B cell (primary cell): ENCODE results near the gene HDAC11. TPM values are rescaled to one million over a fixed set of nuclear protein-coding genes. Genes with fewer than 3 reads are reported as not detected.

Source experiments
- ATAC-seq: fragments of 200-7000 bp; cut with Tn5 transposase; one replicate; pipeline ENCODE4 v1.10.0; 2021; ENCODE audit warnings: low read depth, mild to moderate bottlenecking, moderate number of reproducible peaks, moderate library complexity
- CTCF ChIA-PET: fragments of 350-600 bp; sonication (Branson Sonifier 250); formaldehyde crosslinking; loops from one replicate; lab custom pipeline; 2021; ENCODE audit warnings: antibody characterized with exemption, inconsistent platforms; lab: Charles Lee
- POLR2A ChIA-PET: fragments of 350-600 bp; sonication (Branson Sonifier 250); formaldehyde crosslinking; loops from one replicate; lab custom pipeline; 2021; ENCODE audit warnings: antibody characterized with exemption; lab: Charles Lee
- DNase-seq: peaks from one replicate; pipeline ENCODE4 v3.0.0; 2013
- H2AFZ ChIP-seq: 2 replicates; pipeline ENCODE4 v1.6.1; 2012; ENCODE audit warnings: mild to moderate bottlenecking, low read depth, low read length; ENCODE audit not compliant: insufficient read depth, poor library complexity, severe bottlenecking
- H3K27ac ChIP-seq, 2 donors: 1 replicate in 1 of 2; 2 replicates in 1 of 2; pipeline ENCODE4 v1.5.1; 2012 to 2013; ENCODE audit warnings: low read length in 2 of 2, mild to moderate bottlenecking in 2 of 2, moderate library complexity in 1 of 2
- H3K27me3 ChIP-seq, 4 experiments: fragments of 200-600 bp in 1 of 4; sonication (generic) in 1 of 4; replicated peaks in 1 of 4; 1 replicate in 2 of 4; 2 replicates in 2 of 4; pipeline versions ENCODE4 v1.6.1 to v1.7.0; 2013 to 2016; ENCODE audit warnings: low read length in 3 of 4, mild to moderate bottlenecking in 2 of 4, mixed read lengths in 1 of 4, moderate library complexity in 1 of 4; ENCODE audit not compliant: insufficient read depth in 4 of 4, control insufficient read depth in 3 of 4; ENCODE audit errors: control extremely low read depth in 1 of 4
- H3K36me3 ChIP-seq, 2 experiments: replicated peaks in 1 of 2; 1 replicate in 1 of 2; 2 replicates in 1 of 2; pipeline versions ENCODE4 v1.6.1 to v1.7.1; 2013; ENCODE audit warnings: low read length in 1 of 2; ENCODE audit not compliant: insufficient read depth in 2 of 2, control insufficient read depth in 1 of 2; ENCODE audit errors: control extremely low read depth in 1 of 2, extremely low read depth in 1 of 2
- H3K4me1 ChIP-seq, 2 donors: fragments of 200-600 bp in 1 of 2; sonication (generic) in 1 of 2; 1 replicate in 1 of 2; 2 replicates in 1 of 2; pipeline versions ENCODE4 v1.5.1 to v1.6.1; 2013 to 2017; ENCODE audit warnings: low read length in 2 of 2; ENCODE audit not compliant: control insufficient read depth in 2 of 2, insufficient read depth in 2 of 2
- H3K4me2 ChIP-seq: replicated peaks from 2 replicates; pipeline ENCODE3; 2012; ENCODE audit warnings: mild to moderate bottlenecking, low read depth, low read length; ENCODE audit not compliant: poor library complexity, severe bottlenecking
- H3K4me3 ChIP-seq, 5 experiments: fragments of 200-600 bp in 1 of 5; sonication (generic) in 1 of 5; 1 replicate in 3 of 5; 2 replicates in 2 of 5; pipeline versions ENCODE4 v1.5.1 to v1.7.0; 2011 to 2016; ENCODE audit warnings: low read length in 4 of 5, mild to moderate bottlenecking in 4 of 5, low read depth in 2 of 5, control low read depth in 1 of 5, moderate library complexity in 1 of 5; ENCODE audit not compliant: insufficient read depth in 1 of 5; ENCODE audit errors: control extremely low read depth in 1 of 5, extremely low read depth in 1 of 5
- H3K79me2 ChIP-seq: fragments of 200-600 bp; sonication (generic); one replicate; pipeline ENCODE4 v1.6.0; 2016; ENCODE audit warnings: low read length; ENCODE audit not compliant: control insufficient read depth, insufficient read depth
- H3K9ac ChIP-seq: fragments of 200-600 bp; sonication (generic); 2 replicates; pipeline ENCODE4 v1.6.1; 2017; ENCODE audit warnings: mild to moderate bottlenecking, low read length, moderate library complexity
- H3K9me3 ChIP-seq, 3 donors: one replicate each; pipeline versions ENCODE4 v1.6.1 to v1.7.1; 2013; ENCODE audit warnings: low read length in 2 of 3; ENCODE audit not compliant: control insufficient read depth in 2 of 3, insufficient read depth in 1 of 3; ENCODE audit errors: control extremely low read depth in 1 of 3
- H4K20me1 ChIP-seq: 2 replicates; pipeline ENCODE4 v1.6.0; 2012; ENCODE audit warnings: mild to moderate bottlenecking, low read length; ENCODE audit not compliant: insufficient read depth, control insufficient read depth, poor library complexity, severe bottlenecking
- H3K27ac Mint-ChIP-seq: one replicate; pipeline ENCODE4 v1.8.0; 2021; ENCODE audit warnings: mixed read lengths
- H3K27me3 Mint-ChIP-seq: one replicate; pipeline ENCODE4 v1.8.0; 2021; ENCODE audit warnings: mixed read lengths
- H3K4me1 Mint-ChIP-seq: one replicate; pipeline ENCODE4 v1.8.0; 2021; ENCODE audit warnings: mixed read lengths
- H3K4me3 Mint-ChIP-seq: one replicate; pipeline ENCODE4 v1.8.0; 2021; ENCODE audit warnings: mixed read lengths
- H3K9me3 Mint-ChIP-seq: one replicate; pipeline ENCODE4 v1.8.0; 2022; ENCODE audit warnings: mixed read lengths; ENCODE audit not compliant: insufficient read depth
- CTCF ChIP-seq: fragments of 200-600 bp; IDR thresholded peaks from one replicate; pipeline ENCODE4 v1.8.0; 2022; ENCODE audit warnings: antibody characterized with exemption, mild to moderate bottlenecking
- EZH2 ChIP-seq: IDR thresholded peaks from 2 replicates; pipeline ENCODE4 v1.6.1; 2012; ENCODE audit warnings: borderline replicate concordance, low read depth, mild to moderate bottlenecking, moderate library complexity, low read length; ENCODE audit not compliant: insufficient read depth, poor library complexity, severe bottlenecking
- WGBS: methylation state at CpG from one replicate; pipeline ENCODE4 v1.1.5; 2013; ENCODE audit warnings: missing lambda C conversion rate; ENCODE audit not compliant: insufficient coverage; 5-methylcytosine and 5-hydroxymethylcytosine counted together
- intact Hi-C: fragments of 100-400 bp; cut with micrococcal nuclease; formaldehyde crosslinking; loops from one replicate; pipeline ENCODE4 v1.10.0; 2022
- polyA plus RNA-seq: library from polyadenylated mRNA; depleted of rRNA; stranded (reverse); fragments of >200 nt; gene quantifications from 2 replicates; pipeline ENCODE4 v1.2.3, GENCODE V29; 2012
- total RNA-seq, 2 donors: library from RNA; stranded (reverse); fragments of 120-200 nt in 1 of 2; gene quantifications; 1 replicate in 1 of 2; 2 replicates in 1 of 2; pipeline versions ENCODE4 v1.2.3 to v1.2.4, GENCODE V29; 2013 to 2022

The HDAC11 gene
- total and polyA plus RNA-seq, 2 donors (not counting 1 experiment from before 2014, with no cell fraction given), result 0.76 to 5.5 TPM

- no peak overlapping the region for H3K4me3 ChIP-seq
- Mint-ChIP-seq H3K4me1 (peaks cover 15% of the 10 kb centered on the region), H3K9me3 (no peaks in the 10 kb centered on the region), H3K27ac (no peak overlapping the region), H3K4me3 (peak overlapping the region; percentile 39), H3K27me3 (peaks cover 25% of the 10 kb centered on the region)
- intact Hi-C loops, result no loop called here
- DNase-seq, result peak; percentile 29
- H3K36me3 ChIP-seq, result no peaks in the 10 kb centered on the region
- no peaks in the 10 kb centered on the region for H3K79me2 ChIP-seq
- H3K4me1 ChIP-seq, result peaks cover 16 to 19% of the 10 kb centered on the region in 2 donors
- H3K9ac ChIP-seq, result no peak overlapping the region
- no peak overlapping the region for H3K27ac ChIP-seq
- H2AFZ ChIP-seq, result no peak overlapping the region
- no peak for ATAC-seq
- peak overlapping the region; percentile 26 for H3K4me2 ChIP-seq
- POLR2A ChIA-PET, result no interaction called here
- H4K20me1 ChIP-seq, result no peaks in the 10 kb centered on the region
- peaks cover 0 to 10% (median 2%) of the 10 kb centered on the region in 4 experiments for H3K27me3 ChIP-seq
- TF ChIP-seq CTCF, result no peak
- TF ChIP-seq EZH2, result no peak
- H3K9me3 ChIP-seq, result peaks cover 0 to 22% (median 1%) of the 10 kb centered on the region in 3 donors
- 11% methylated on average over 4 of the region's 6 CpGs for WGBS
- CTCF ChIA-PET, result interaction anchor here (0.9 kb wide), 2 partner anchors 20 to 48 kb away, joined by 3 read pairs; no protein-coding TSS in a partner anchor
Observed at GRCh38 chr3:13544293-13544831, 64.3 kb downstream of the HDAC11 start.

GRCh38 chr3:13544951-13545651 is 65.0 kb downstream of the HDAC11 start:
- Histone ChIP-seq H2AFZ (no peak overlapping the region), H3K4me3 (no peak overlapping the region), H3K4me1 (peaks cover 23 to 27% of the 10 kb centered on the region in 2 donors), H3K9me3 (peaks cover 0 to 17% (median 1%) of the 10 kb centered on the region in 3 donors), H3K4me2 (no peak overlapping the region), H3K27me3 (peaks cover 0 to 10% (median 2%) of the 10 kb centered on the region in 4 experiments), H3K79me2 (no peaks in the 10 kb centered on the region), H3K9ac (no peak overlapping the region), H3K36me3 (no peaks in the 10 kb centered on the region), H3K27ac (no peak overlapping the region), H4K20me1 (no peaks in the 10 kb centered on the region)
- DNase-seq (no peak), ATAC-seq (no peak)
- Mint-ChIP-seq H3K4me3 (no peak overlapping the region), H3K27ac (no peak overlapping the region), H3K27me3 (peaks cover 29% of the 10 kb centered on the region), H3K9me3 (no peaks in the 10 kb centered on the region), H3K4me1 (peaks cover 22% of the 10 kb centered on the region)
- POLR2A ChIA-PET, result no interaction called here
- intact Hi-C loops, result no loop called here
- TF ChIP-seq EZH2, result no peak
- no peak for TF ChIP-seq CTCF
- WGBS, result 58% methylated on average over 7 of the region's 9 CpGs
- CTCF ChIA-PET, result interaction anchor here (0.9 kb wide), 2 partner anchors 20 to 49 kb away, joined by 3 read pairs; no protein-coding TSS in a partner anchor
